ENCODE data around the gene CCDC12. TPM values are rescaled to one million over a fixed set of nuclear protein-coding genes. Genes with fewer than 3 reads are reported as not detected.
A peak's percentile ranks its signal among the peaks of the same experiment; 100 is the strongest.

Gene CCDC12
- total and polyA plus RNA-seq, 9 of the 15 experiments (the other 6 are each of a cell fraction or from before 2014, with no cell fraction given) = 8.9 to 201 (median 86.9) TPM

DNA sequence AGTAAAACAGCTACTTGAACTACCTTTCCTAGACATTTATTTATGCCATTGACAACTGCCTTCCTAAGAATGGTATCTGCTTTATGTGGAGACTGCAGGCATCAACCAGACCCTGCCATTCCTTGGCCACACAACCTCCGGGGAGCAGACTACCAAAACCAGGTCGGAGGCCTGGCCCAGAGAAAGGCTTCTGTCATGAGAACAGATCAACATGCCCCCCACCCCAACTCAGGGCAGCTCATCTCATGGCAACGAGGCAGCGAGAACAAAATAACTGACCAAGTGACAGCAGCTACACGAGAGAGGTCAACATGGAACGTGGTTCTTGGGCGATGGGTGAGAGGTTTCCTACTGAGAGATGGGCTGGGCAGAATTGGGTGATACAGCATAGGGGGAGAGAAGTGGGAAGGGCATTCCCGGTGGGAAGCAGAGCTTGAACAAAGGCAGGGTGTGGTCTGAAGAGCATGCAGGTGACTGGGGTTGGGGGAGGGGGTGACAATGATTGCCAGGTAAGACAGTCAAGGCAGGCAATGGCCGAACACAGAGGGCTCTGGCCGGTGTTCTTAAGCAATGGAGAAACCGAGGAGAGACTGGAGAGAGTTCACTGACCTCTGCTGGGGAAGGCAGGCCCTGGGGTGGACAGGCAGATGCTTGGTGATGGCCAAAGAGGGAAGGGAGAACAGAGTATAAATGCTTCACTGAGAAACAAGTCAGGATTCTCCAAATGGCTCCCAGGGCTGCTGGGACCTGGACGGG, 33.9 kb downstream of the CCDC12 start:
- FAIRE-seq = no peak
- TF ChIP-seq CCAR2 (IDR thresholded peaks at IDR 0.05; ENCODE audit: low read depth, low read length) = no peak
- no peak for TF ChIP-seq ZBTB17 (CRISPR knock-in tag; IDR thresholded peaks at IDR 0.05)
- TF ChIP-seq SP1 (CRISPR knock-in tag; IDR thresholded peaks at IDR 0.05) = no peak
- TF ChIP-seq SIX5 (IDR thresholded peaks at IDR 0.05; ENCODE audit: borderline replicate concordance in 1 of 2, insufficient read depth in 1 of 2, low read depth in 1 of 2, low read length in 2 of 2) = no peak
- TF ChIP-seq CBX8 (IDR thresholded peaks at IDR 0.05; ENCODE audit: borderline replicate concordance, extremely low read depth, low read depth, low read length, poor library complexity, severe bottlenecking) = no peak
- no peak for TF ChIP-seq PHTF2 (CRISPR knock-in tag; IDR thresholded peaks at IDR 0.05)
- TF ChIP-seq KLF10 (CRISPR knock-in tag; IDR thresholded peaks at IDR 0.05) = no peak
- TF ChIP-seq ZNF551 (CRISPR knock-in tag; IDR thresholded peaks at IDR 0.05) = no peak
- TF ChIP-seq ZNF444 (CRISPR knock-in tag; IDR thresholded peaks at IDR 0.05) = no peak
- TF ChIP-seq EGR1 (conservative IDR thresholded peaks at IDR 0.05) = no peak
- no peak for TF ChIP-seq ZNF668 (CRISPR knock-in tag; IDR thresholded peaks at IDR 0.05)
- TF ChIP-seq NCOR1 (IDR thresholded peaks at IDR 0.05) = no peak
- no peak for TF ChIP-seq CREB1 (IDR thresholded peaks at IDR 0.05)
- TF ChIP-seq CREB1 (CRISPR knock-in tag; IDR thresholded peaks at IDR 0.05) = no peak
- no peak for TF ChIP-seq MEF2A (IDR thresholded peaks at IDR 0.05; ENCODE audit: control insufficient read depth, low read depth, low read length)
- TF ChIP-seq POLR2A (conservative IDR thresholded peaks at IDR 0.05) = no peak
- no peak for TF ChIP-seq HMGN3 (IDR thresholded peaks at IDR 0.05; ENCODE audit: borderline replicate concordance, extremely low read depth, insufficient read length, low read depth, low read length)
- TF ChIP-seq ZNF79 (CRISPR knock-in tag; IDR thresholded peaks at IDR 0.05; ENCODE audit: low read depth) = no peak
- TF ChIP-seq ZNF609 (CRISPR knock-in tag; IDR thresholded peaks at IDR 0.05; ENCODE audit: borderline replicate concordance) = no peak
- no peak for TF ChIP-seq ZNF583 (CRISPR knock-in tag; IDR thresholded peaks at IDR 0.05)

More for the DNA sequence above, 33.9 kb downstream of the CCDC12 start:
- 92% methylated on average over 12 of the region's 12 CpGs for WGBS (ENCODE audit: insufficient coverage, low coverage, missing lambda C conversion rate)
- Histone ChIP-seq H3K27me3 (ENCODE audit: control insufficient read depth in 2 of 2, insufficient read depth in 2 of 2, low read length in 2 of 2) (no peaks in the 10 kb centered on the region), H3K9me3 (replicated peaks; ENCODE audit: control insufficient read depth, insufficient read depth, low read depth, low read length) (no peaks in the 10 kb centered on the region), H3K4me2 (ENCODE audit: insufficient read depth, low read length) (no peak overlapping the region), H4K20me1 (replicated peaks; ENCODE audit: control insufficient read depth, insufficient read depth, low read length) (peaks cover 78% of the 10 kb centered on the region), H3K4me3 (no peak overlapping the region), H3K79me2 (ENCODE audit: control insufficient read depth, insufficient read depth, low read length) (peaks cover 94% of the 10 kb centered on the region), H2AFZ (ENCODE audit: low read depth, low read length) (no peak overlapping the region), H3K9me1 (ENCODE audit: control insufficient read depth, insufficient read depth, low read length) (peaks cover 28% of the 10 kb centered on the region), H3K9ac (ENCODE audit: insufficient read depth in 1 of 2, low read depth in 2 of 2, low read length in 2 of 2) (0 out of 4 replicates have a peak overlapping the region, but pooled peaks of 1 of the 2 experiments have one; percentile 7), H3K4me1 (replicated peaks in 1 of 2; ENCODE audit: control insufficient read depth in 2 of 2, insufficient read depth in 2 of 2, low read length in 2 of 2) (peaks cover 19 to 42% of the 10 kb centered on the region in 2 experiments), H3K27ac (ENCODE audit: extremely low read depth, low read depth, low read length) (no peak overlapping the region), H3K36me3 (ENCODE audit: control insufficient read depth, insufficient read depth, low read length) (peaks cover 90% of the 10 kb centered on the region)
- BruUV-seq (replicated peaks) = no TSS peak
- POLR2A ChIA-PET = interaction anchor here (0.6 to 1.7 kb wide), 5 partner anchors 10 to 45 kb away, joined by 3 to 10 read pairs (median 4); no protein-coding TSS in a partner anchor
- DNase-seq (ENCODE audit: extremely low read depth in 1 of 4, low spot score in 3 of 4) = no peak
- intact Hi-C loops (cut with micrococcal nuclease) (no loop called here), in situ Hi-C loops (cut with MboI) (no loop called here)
- no peak for ATAC-seq
- CTCF ChIA-PET (ENCODE audit: low intra/inter-chr PET ratio) = no interaction called here
